Loucy (cell line): ENCODE data around the gene PLIN4.

Experiments
- H2AFZ ChIP-seq: fragments of 200-600 bp; sonication (generic); 2 replicates; pipeline ENCODE4 v1.6.0; 2016; ENCODE audit warnings: antibody characterized with exemption, mild to moderate bottlenecking, low read length, moderate library complexity
- H3F3A ChIP-seq: fragments of 200-600 bp; 2 replicates; pipeline ENCODE4 v1.6.0; 2016; ENCODE audit warnings: antibody characterized with exemption, low read depth, mild to moderate bottlenecking
- H3K27me3 ChIP-seq: fragments of 200-600 bp; sonication (generic); 2 replicates; pipeline ENCODE4 v1.6.1; 2014; ENCODE audit warnings: low read length, mild to moderate bottlenecking; ENCODE audit not compliant: insufficient read depth, poor library complexity, severe bottlenecking
- H3K36me3 ChIP-seq: fragments of 200-600 bp; sonication (generic); 2 replicates; pipeline ENCODE4 v1.6.1; 2016; ENCODE audit warnings: low read length; ENCODE audit not compliant: insufficient read depth
- H3K4me1 ChIP-seq: fragments of 200-600 bp; sonication (generic); 2 replicates; pipeline ENCODE4 v1.5.1; 2014; ENCODE audit warnings: low read length, mild to moderate bottlenecking; ENCODE audit not compliant: insufficient read depth, poor library complexity, severe bottlenecking
- H3K4me2 ChIP-seq: fragments of 200-600 bp; sonication (generic); 2 replicates; pipeline ENCODE4 v1.6.0; 2014; ENCODE audit warnings: antibody characterized with exemption, low read length, low read depth, mild to moderate bottlenecking; ENCODE audit not compliant: poor library complexity, severe bottlenecking
- H3K4me3 ChIP-seq: fragments of 200-600 bp; sonication (generic); 2 replicates; pipeline ENCODE4 v1.5.1; 2014; ENCODE audit warnings: low read length, mild to moderate bottlenecking, mixed read lengths; ENCODE audit not compliant: poor library complexity, severe bottlenecking
- H3K79me2 ChIP-seq: fragments of 200-600 bp; sonication (generic); 2 replicates; pipeline ENCODE4 v1.6.1; 2014; ENCODE audit warnings: low read length; ENCODE audit not compliant: insufficient read depth
- H3K9ac ChIP-seq: fragments of 200-600 bp; sonication (generic); 2 replicates; pipeline ENCODE4 v1.6.0; 2014; ENCODE audit warnings: mild to moderate bottlenecking, low read depth, low read length, moderate library complexity; ENCODE audit not compliant: poor library complexity, severe bottlenecking
- H3K9me2 ChIP-seq: fragments of 200-600 bp; sonication (generic); replicated peaks from 2 replicates; pipeline ENCODE4 v1.6.1; 2016; ENCODE audit warnings: low read depth, low read length, mixed read lengths
- H3K9me3 ChIP-seq: fragments of 200-600 bp; sonication (generic); 2 replicates; pipeline ENCODE4 v1.6.1; 2014; ENCODE audit warnings: mild to moderate bottlenecking, antibody characterized with exemption, low read length, low read depth; ENCODE audit not compliant: insufficient read depth
- H4K20me1 ChIP-seq: fragments of 200-600 bp; sonication (generic); 2 replicates; pipeline ENCODE4 v1.6.0; 2014; ENCODE audit warnings: antibody characterized with exemption, low read length, mild to moderate bottlenecking; ENCODE audit not compliant: insufficient read depth, poor library complexity, severe bottlenecking
- EZH2phosphoT487 ChIP-seq: fragments of 200-600 bp; IDR thresholded peaks from 2 replicates; pipeline ENCODE4 v1.6.1; 2018; ENCODE audit warnings: antibody characterized with exemption, mild to moderate bottlenecking, moderate library complexity, borderline replicate concordance
- TF ChIP-seq, protein P1 (sequence below): fragments of 200-600 bp; sonication (generic); conservative IDR thresholded peaks from 2 replicates; pipeline ENCODE4 v1.5.1; 2014; ENCODE audit warnings: mild to moderate bottlenecking, antibody characterized with exemption, low read length

The PLIN4 gene

DNA sequence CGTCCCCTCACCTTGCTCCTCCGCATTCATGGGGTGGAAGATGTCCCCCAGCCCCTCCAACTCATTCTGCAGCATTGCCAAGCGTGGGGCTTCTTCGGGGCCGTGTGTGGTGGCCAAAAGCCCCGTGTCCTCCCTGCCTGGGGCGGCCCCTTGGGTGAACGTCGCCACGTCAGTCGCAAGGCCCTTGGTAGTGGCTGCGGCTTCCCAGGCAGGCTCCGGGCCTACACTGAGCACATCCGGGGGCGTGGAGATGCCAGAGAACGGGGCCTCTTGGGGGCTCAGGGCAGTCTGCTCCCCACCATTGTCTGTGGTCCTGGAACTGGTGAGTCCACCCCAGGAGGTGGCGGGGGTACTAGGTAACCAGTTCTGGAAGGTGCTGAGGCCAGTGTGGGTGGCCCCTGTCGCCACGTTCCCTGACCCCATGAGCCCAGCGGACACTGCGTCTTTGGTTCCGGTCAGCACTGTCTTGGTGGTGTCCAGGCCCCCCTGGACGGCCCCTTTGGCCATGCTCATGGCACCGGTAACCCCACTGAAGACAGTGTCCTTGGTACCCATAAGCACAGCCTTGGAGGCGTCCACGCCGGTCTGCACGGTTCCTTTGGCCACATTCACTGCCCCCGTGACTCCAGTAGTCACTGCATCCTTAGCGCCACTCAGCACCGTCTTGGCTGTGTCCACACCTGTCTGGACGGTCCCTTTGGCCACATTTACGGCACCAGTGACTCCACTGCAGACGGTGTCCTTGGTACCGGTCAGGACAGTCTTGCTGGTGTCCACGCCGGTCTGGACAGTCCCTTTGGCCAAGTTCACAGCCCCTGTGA, 7.6 kb downstream of the PLIN4 start:
- TF ChIP-seq EZH2phosphoT487: no peak
- TF ChIP-seq, protein P1, sequence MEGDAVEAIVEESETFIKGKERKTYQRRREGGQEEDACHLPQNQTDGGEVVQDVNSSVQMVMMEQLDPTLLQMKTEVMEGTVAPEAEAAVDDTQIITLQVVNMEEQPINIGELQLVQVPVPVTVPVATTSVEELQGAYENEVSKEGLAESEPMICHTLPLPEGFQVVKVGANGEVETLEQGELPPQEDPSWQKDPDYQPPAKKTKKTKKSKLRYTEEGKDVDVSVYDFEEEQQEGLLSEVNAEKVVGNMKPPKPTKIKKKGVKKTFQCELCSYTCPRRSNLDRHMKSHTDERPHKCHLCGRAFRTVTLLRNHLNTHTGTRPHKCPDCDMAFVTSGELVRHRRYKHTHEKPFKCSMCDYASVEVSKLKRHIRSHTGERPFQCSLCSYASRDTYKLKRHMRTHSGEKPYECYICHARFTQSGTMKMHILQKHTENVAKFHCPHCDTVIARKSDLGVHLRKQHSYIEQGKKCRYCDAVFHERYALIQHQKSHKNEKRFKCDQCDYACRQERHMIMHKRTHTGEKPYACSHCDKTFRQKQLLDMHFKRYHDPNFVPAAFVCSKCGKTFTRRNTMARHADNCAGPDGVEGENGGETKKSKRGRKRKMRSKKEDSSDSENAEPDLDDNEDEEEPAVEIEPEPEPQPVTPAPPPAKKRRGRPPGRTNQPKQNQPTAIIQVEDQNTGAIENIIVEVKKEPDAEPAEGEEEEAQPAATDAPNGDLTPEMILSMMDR: no peak
- no peak overlapping the region for H3K4me3 ChIP-seq
- H3K9ac ChIP-seq: no peak overlapping the region
- no peaks in the 10 kb centered on the region for H3K36me3 ChIP-seq
- no peaks in the 10 kb centered on the region for H3K9me3 ChIP-seq
- no peaks in the 10 kb centered on the region for H3K9me2 ChIP-seq
- H2AFZ ChIP-seq: no peak overlapping the region
- H3K27me3 ChIP-seq: no peaks in the 10 kb centered on the region
- no peaks in the 10 kb centered on the region for H3K79me2 ChIP-seq
- no peaks in the 10 kb centered on the region for H4K20me1 ChIP-seq
- no peak overlapping the region for H3K4me2 ChIP-seq
- H3F3A ChIP-seq: no peaks in the 10 kb centered on the region
- peaks cover 5% of the 10 kb centered on the region for H3K4me1 ChIP-seq

DNA sequence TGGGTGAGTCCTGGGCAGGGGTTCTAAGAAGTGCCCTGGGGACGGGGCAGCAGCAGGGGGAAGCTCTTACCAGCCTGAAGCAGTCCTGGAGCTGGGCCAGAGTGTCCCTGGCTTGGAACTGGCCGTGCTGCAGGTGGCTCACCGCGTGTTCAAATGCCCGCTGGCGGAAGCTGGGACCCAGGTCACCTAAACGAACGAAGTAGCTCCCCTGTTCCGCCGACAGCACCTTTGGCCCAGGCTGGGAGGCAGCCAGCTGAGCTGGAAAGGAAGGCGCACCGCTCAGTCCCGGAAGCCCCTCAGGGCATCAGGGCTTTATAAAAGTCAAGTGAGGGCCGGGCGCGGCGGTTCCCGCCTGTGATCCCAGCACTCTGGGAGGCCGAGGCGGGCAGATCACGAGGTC, 9.6 kb downstream of the PLIN4 start:
- TF ChIP-seq EZH2phosphoT487: no peak
- TF ChIP-seq, protein P1: no peak
- Histone ChIP-seq H2AFZ (no peak overlapping the region), H3K4me2 (no peak overlapping the region)

DNA sequence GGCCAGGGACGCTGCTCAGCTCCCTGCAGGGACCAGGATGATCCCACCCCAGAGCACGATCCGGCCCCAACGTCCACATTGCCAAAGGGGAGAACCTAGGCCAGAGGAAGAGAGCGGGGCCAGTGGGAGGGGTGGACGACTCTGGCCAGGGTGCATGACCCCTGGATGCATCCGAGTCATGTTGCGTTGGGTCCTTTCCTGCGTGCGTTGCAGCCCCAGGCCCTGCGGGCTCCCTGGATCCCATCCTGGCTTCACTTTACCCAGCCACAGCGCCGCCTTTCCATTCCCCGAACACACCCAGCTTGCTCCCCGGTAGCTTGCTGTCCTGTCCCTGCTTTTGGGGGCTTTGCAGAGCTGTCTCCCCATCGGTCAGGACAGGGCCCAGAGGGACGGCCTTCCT, 10.5 kb downstream of the PLIN4 start:
- no peak for TF ChIP-seq EZH2phosphoT487
- TF ChIP-seq, protein P1: no peak

More for the DNA sequence above, 9.6 kb downstream of the PLIN4 start:
- H3K36me3 ChIP-seq: no peaks in the 10 kb centered on the region
- peaks cover 5% of the 10 kb centered on the region for H3K4me1 ChIP-seq
- H3K4me3 ChIP-seq: no peak overlapping the region
- no peaks in the 10 kb centered on the region for H3K9me3 ChIP-seq
- H3K9me2 ChIP-seq: no peaks in the 10 kb centered on the region
- H3K9ac ChIP-seq: no peak overlapping the region
- H4K20me1 ChIP-seq: no peaks in the 10 kb centered on the region
- H3F3A ChIP-seq: no peaks in the 10 kb centered on the region
- H3K79me2 ChIP-seq: no peaks in the 10 kb centered on the region
- H3K27me3 ChIP-seq: no peaks in the 10 kb centered on the region

More for the DNA sequence above, 10.5 kb downstream of the PLIN4 start:
- no peaks in the 10 kb centered on the region for H3F3A ChIP-seq
- H4K20me1 ChIP-seq: no peaks in the 10 kb centered on the region
- no peak overlapping the region for H3K4me2 ChIP-seq
- H3K9me2 ChIP-seq: no peaks in the 10 kb centered on the region
- H3K4me1 ChIP-seq: peaks cover 5% of the 10 kb centered on the region
- no peak overlapping the region for H3K9ac ChIP-seq
- H3K9me3 ChIP-seq: no peaks in the 10 kb centered on the region
- no peaks in the 10 kb centered on the region for H3K27me3 ChIP-seq
- H3K36me3 ChIP-seq: peaks cover 2% of the 10 kb centered on the region; the same call in 1 of the 2 replicates
- no peaks in the 10 kb centered on the region for H3K79me2 ChIP-seq
- H2AFZ ChIP-seq: no peak overlapping the region
- no peak overlapping the region for H3K4me3 ChIP-seq
